ENCODE data around the gene RAB29. TPM values are rescaled to one million over a fixed set of nuclear protein-coding genes. Genes with fewer than 3 reads are reported as not detected.

RAB29 gene
- total RNA-seq, 2 experiments from 2014 or later = 11.7 to 11.8 TPM

- ChIA-PET CTCF (interaction anchor here (1.2 to 1.3 kb wide), 2 partner anchors 15 to 36 kb away, joined by 3 to 4 read pairs; no protein-coding TSS in a partner anchor), POLR2A (interaction anchor here (1.1 to 3.1 kb wide), 4 partner anchors 27 to 36 kb away, joined by 3 to 15 read pairs (median 5); partner anchors contain the start of gene RAB29)
- Mint-ChIP-seq H3K36me3 (ENCODE audit: low read depth) (peaks cover 19% of the 10 kb centered on the region), H3K4me1 (ENCODE audit: low read depth) (peaks cover 67% of the 10 kb centered on the region), H3K27ac (peak overlapping the region; percentile 13), H3K4me3 (peak overlapping the region; percentile 65), H3K9me3 (no peaks in the 10 kb centered on the region), H3K27me3 (no peaks in the 10 kb centered on the region)
- Histone ChIP-seq H3K9me3 (ENCODE audit: control insufficient read depth in 1 of 2, insufficient read depth in 1 of 2, low read length in 2 of 2) (no peaks in the 10 kb centered on the region), H3K4me3 (ENCODE audit: low read length) (no peak overlapping the region), H3K27me3 (ENCODE audit: control insufficient read depth in 1 of 2, insufficient read depth in 2 of 2, low read length in 2 of 2) (no peaks in the 10 kb centered on the region), H3K4me1 (ENCODE audit: insufficient read depth, low read length) (peaks cover 8% of the 10 kb centered on the region), H3K27ac (ENCODE audit: low read depth in 1 of 2, low read length in 2 of 2) (no peak overlapping the region), H3K36me3 (ENCODE audit: insufficient read depth, low read length) (peaks cover 7% of the 10 kb centered on the region)
- TF ChIP-seq, protein P1, sequence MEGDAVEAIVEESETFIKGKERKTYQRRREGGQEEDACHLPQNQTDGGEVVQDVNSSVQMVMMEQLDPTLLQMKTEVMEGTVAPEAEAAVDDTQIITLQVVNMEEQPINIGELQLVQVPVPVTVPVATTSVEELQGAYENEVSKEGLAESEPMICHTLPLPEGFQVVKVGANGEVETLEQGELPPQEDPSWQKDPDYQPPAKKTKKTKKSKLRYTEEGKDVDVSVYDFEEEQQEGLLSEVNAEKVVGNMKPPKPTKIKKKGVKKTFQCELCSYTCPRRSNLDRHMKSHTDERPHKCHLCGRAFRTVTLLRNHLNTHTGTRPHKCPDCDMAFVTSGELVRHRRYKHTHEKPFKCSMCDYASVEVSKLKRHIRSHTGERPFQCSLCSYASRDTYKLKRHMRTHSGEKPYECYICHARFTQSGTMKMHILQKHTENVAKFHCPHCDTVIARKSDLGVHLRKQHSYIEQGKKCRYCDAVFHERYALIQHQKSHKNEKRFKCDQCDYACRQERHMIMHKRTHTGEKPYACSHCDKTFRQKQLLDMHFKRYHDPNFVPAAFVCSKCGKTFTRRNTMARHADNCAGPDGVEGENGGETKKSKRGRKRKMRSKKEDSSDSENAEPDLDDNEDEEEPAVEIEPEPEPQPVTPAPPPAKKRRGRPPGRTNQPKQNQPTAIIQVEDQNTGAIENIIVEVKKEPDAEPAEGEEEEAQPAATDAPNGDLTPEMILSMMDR (IDR thresholded peaks at IDR 0.05) = no peak
- intact Hi-C loops (cut with DNase I, micrococcal nuclease) = loop anchor here in 1 of 2 experiments (5.0 kb wide), 1 partner anchor 35 kb away; no protein-coding TSS in a partner anchor
- no peak for ATAC-seq (ENCODE audit: poor library complexity)
- no peak for DNase-seq
Measured at GRCh38 chr1:205746757-205747412, 28.4 kb downstream of the RAB29 start.

DNA sequence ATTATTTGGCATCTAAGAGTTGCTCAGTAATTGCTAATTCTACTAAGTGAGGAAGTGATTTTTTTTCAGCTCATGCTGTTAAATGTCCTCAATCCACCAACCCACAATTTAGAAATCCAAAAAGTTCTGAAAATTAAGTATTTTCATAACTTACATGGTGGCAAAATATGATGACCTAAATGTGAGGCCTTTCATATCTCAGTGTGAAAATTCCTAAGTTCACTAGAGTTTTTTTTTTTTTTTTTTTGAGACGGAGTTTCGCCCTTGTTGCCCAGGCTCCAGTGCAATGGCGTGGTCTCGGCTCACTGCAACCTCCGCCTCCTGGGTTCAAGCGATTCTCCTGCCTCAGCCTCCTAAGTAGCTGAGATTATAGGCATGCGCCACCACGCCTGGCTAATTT is 30.9 kb downstream of the RAB29 start:
- ChIA-PET CTCF (interaction anchor here (2.0 kb wide), 1 partner anchor 86 kb away, joined by 6 read pairs; no protein-coding TSS in a partner anchor), POLR2A (interaction anchor here (0.6 to 3.1 kb wide), 3 partner anchors 10 to 113 kb away, joined by 3 to 15 read pairs (median 7); partner anchors contain the start of gene RAB29)
- H3K27ac Mint-ChIP-seq = peak overlapping the region; percentile 43
- H3K36me3 ChIP-seq (ENCODE audit: insufficient read depth, low read length) = peaks cover 10% of the 10 kb centered on the region
- H3K36me3 Mint-ChIP-seq (ENCODE audit: low read depth) = peaks cover 24% of the 10 kb centered on the region
- H3K4me1 Mint-ChIP-seq (ENCODE audit: low read depth) = peaks cover 74% of the 10 kb centered on the region
- DNase-seq = no peak
- H3K27me3 Mint-ChIP-seq = no peaks in the 10 kb centered on the region
- no peak for ATAC-seq (ENCODE audit: poor library complexity)
- no peak overlapping the region for H3K4me3 Mint-ChIP-seq
- H3K9me3 Mint-ChIP-seq = no peaks in the 10 kb centered on the region
- no peak overlapping the region for H3K27ac ChIP-seq (ENCODE audit: low read depth in 1 of 2, low read length in 2 of 2)
- no peaks in the 10 kb centered on the region for H3K27me3 ChIP-seq (ENCODE audit: control insufficient read depth in 1 of 2, insufficient read depth in 2 of 2, low read length in 2 of 2)
- TF ChIP-seq, protein P1 (IDR thresholded peaks at IDR 0.05) = no peak
- no peaks in the 10 kb centered on the region for H3K9me3 ChIP-seq (ENCODE audit: control insufficient read depth in 1 of 2, insufficient read depth in 1 of 2, low read length in 2 of 2)
- intact Hi-C loops (cut with DNase I, micrococcal nuclease) = no loop called here
- H3K4me3 ChIP-seq (ENCODE audit: low read length) = no peak overlapping the region
- H3K4me1 ChIP-seq (ENCODE audit: insufficient read depth, low read length) = peaks cover 8% of the 10 kb centered on the region

DNA sequence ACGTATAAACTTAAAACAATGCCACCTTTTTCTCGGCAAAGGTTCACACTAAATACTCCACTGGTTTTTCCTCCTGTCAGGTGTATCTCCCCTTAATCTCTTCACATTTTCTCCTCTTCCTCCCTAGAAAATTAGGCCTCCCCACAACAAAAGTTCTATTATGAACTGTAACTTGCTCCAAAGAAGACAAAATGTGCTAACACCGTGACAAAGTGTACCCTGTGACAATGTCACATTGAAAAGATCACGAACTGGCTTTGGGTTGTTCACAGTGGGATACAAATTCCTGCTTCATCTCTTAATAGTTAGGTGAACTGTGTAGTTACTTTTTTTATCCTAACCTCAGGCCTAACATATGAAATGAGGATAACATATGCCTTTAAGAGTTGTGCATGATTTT is 31.3 kb downstream of the RAB29 start:
- Mint-ChIP-seq H3K27ac (peak overlapping the region; percentile 43), H3K27me3 (no peaks in the 10 kb centered on the region), H3K9me3 (no peaks in the 10 kb centered on the region), H3K36me3 (ENCODE audit: low read depth) (peaks cover 26% of the 10 kb centered on the region), H3K4me3 (no peak overlapping the region), H3K4me1 (ENCODE audit: low read depth) (peaks cover 78% of the 10 kb centered on the region)
- DNase-seq (no peak), ATAC-seq (ENCODE audit: poor library complexity) (no peak)
- intact Hi-C loops (cut with DNase I, micrococcal nuclease) = no loop called here
- H3K4me1 ChIP-seq (ENCODE audit: insufficient read depth, low read length) = peaks cover 8% of the 10 kb centered on the region
- peaks cover 13% of the 10 kb centered on the region for H3K36me3 ChIP-seq (ENCODE audit: insufficient read depth, low read length)
- H3K27me3 ChIP-seq (ENCODE audit: control insufficient read depth in 1 of 2, insufficient read depth in 2 of 2, low read length in 2 of 2) = no peaks in the 10 kb centered on the region
- no peaks in the 10 kb centered on the region for H3K9me3 ChIP-seq (ENCODE audit: control insufficient read depth in 1 of 2, insufficient read depth in 1 of 2, low read length in 2 of 2)
- H3K4me3 ChIP-seq (ENCODE audit: low read length) = no peak overlapping the region
- CTCF ChIA-PET = interaction anchor here (2.0 kb wide), 1 partner anchor 86 kb away, joined by 6 read pairs; no protein-coding TSS in a partner anchor
- POLR2A ChIA-PET = interaction anchor here (0.6 to 2.3 kb wide), 2 partner anchors 10 to 113 kb away, joined by 3 to 7 read pairs; no protein-coding TSS in a partner anchor
- TF ChIP-seq, protein P1 (IDR thresholded peaks at IDR 0.05) = no peak
- no peak overlapping the region for H3K27ac ChIP-seq (ENCODE audit: low read depth in 1 of 2, low read length in 2 of 2)

Data from CD4-positive, alpha-beta T cell (primary cell).